ENCODE data around the gene MED14. TPM values are rescaled to one million over a fixed set of nuclear protein-coding genes. Genes with fewer than 3 reads are reported as not detected.

The MED14 gene
- total RNA-seq, 1 experiment from 2014 or later: 136 TPM

GRCh38 chrX:40755291-40756249 is 20.2 kb upstream of the MED14 start:
- Histone ChIP-seq H4K8ac (replicated peaks; ENCODE audit: insufficient read length, low read depth, low read length) (no peak overlapping the region), H2BK12ac (ENCODE audit: insufficient read length, low read depth, low read length) (no peak overlapping the region), H4K91ac (ENCODE audit: insufficient read length, low read depth, low read length) (no peak overlapping the region), H3K9me3 (ENCODE audit: control insufficient read depth, low read depth, low read length) (no peaks in the 10 kb centered on the region), H3K79me1 (ENCODE audit: insufficient read depth, low read depth, low read length, poor library complexity, severe bottlenecking) (no peaks in the 10 kb centered on the region), H4K20me1 (ENCODE audit: control insufficient read depth, insufficient read depth, insufficient read length) (no peaks in the 10 kb centered on the region), H3K4me1 (ENCODE audit: insufficient read depth, low read length) (peaks cover 6% of the 10 kb centered on the region; the same call in 1 of the 2 replicates), H3K23ac (ENCODE audit: insufficient read length, low read depth, low read length) (no peak overlapping the region), H3K79me2 (ENCODE audit: insufficient read depth, low read length) (no peaks in the 10 kb centered on the region), H4K5ac (ENCODE audit: insufficient read length, low read depth, low read length) (no peak overlapping the region), H3K56ac (ENCODE audit: insufficient read length, low read depth, low read length) (no peak overlapping the region), H2BK5ac (ENCODE audit: insufficient read length, low read length) (no peak overlapping the region), H2BK15ac (ENCODE audit: low read depth, low read length) (no peak overlapping the region), H3K18ac (ENCODE audit: insufficient read length, low read depth, low read length) (no peak overlapping the region), H3K27me3 (ENCODE audit: insufficient read depth, low read length) (no peaks in the 10 kb centered on the region), H2AFZ (ENCODE audit: low read length) (no peak overlapping the region), H3K14ac (ENCODE audit: insufficient read depth, low read length) (no peak overlapping the region; the same call in 1 of the 2 replicates), H2AK5ac (ENCODE audit: insufficient read length, low read length) (no peak overlapping the region), H3K23me2 (ENCODE audit: insufficient read length, low read depth, low read length, poor library complexity, severe bottlenecking) (no peaks in the 10 kb centered on the region), H3K27ac (ENCODE audit: insufficient read length, low read depth, low read length) (no peak overlapping the region), H2BK120ac (ENCODE audit: low read depth, low read length, poor library complexity, severe bottlenecking) (no peak overlapping the region), H3K4ac (ENCODE audit: low read depth, low read length) (no peak overlapping the region), H3T11ph (ENCODE audit: low read length) (no peak overlapping the region), H3K9ac (ENCODE audit: extremely low read depth, insufficient read length, low read length) (no peak overlapping the region), H2BK20ac (ENCODE audit: low read depth, low read length, poor library complexity, severe bottlenecking) (no peak overlapping the region), H3K4me2 (ENCODE audit: insufficient read depth, insufficient read length, low read length) (no peak overlapping the region)
- peaks cover 6 to 22% (median 6%) of the 10 kb centered on the region in 3 experiments for H3K36me3 Mint-ChIP-seq (ENCODE audit: insufficient read depth in 1 of 3, low read depth in 3 of 3)
- no peak overlapping the region for H3K4me3 Mint-ChIP-seq
- no peak for TF ChIP-seq CTCF (conservative IDR thresholded peaks at IDR 0.05)
- no peaks in the 10 kb centered on the region for H3K27me3 Mint-ChIP-seq (ENCODE audit: low read depth)
- H3K27ac Mint-ChIP-seq: no peak overlapping the region
- DNase-seq: peak; percentile 37
- peaks cover 66 to 72% of the 10 kb centered on the region in 2 experiments for H3K9me3 Mint-ChIP-seq
- WGBS (ENCODE audit: extremely low coverage, insufficient read length, low lambda C conversion rate): no CpG with 5 or more reads among the region's 7 CpGs
- no peaks in the 10 kb centered on the region for H3K4me1 Mint-ChIP-seq

Data from H9 (cell line).